ENCODE results near the gene NAIF1.

DNA sequence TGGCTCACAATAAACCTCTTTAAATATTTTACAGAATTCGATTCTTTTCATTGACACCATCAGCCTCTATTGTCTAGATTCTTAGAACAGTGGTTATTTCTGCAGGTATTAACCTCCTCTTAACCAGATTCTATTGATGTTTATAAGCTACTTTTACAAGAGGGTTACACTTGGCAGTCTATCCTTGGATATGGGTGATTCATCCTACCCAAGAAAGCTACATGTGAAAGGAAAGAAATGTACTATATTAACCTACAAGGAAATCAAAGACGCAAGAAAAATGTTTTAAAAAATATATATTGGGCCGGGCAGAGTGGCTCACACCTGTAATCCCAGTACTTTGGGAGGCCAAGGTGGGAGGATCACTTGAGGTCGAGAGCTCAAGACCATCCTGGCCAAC lies 17.6 kb upstream of the NAIF1 start:
- TF ChIP-seq, protein P1, sequence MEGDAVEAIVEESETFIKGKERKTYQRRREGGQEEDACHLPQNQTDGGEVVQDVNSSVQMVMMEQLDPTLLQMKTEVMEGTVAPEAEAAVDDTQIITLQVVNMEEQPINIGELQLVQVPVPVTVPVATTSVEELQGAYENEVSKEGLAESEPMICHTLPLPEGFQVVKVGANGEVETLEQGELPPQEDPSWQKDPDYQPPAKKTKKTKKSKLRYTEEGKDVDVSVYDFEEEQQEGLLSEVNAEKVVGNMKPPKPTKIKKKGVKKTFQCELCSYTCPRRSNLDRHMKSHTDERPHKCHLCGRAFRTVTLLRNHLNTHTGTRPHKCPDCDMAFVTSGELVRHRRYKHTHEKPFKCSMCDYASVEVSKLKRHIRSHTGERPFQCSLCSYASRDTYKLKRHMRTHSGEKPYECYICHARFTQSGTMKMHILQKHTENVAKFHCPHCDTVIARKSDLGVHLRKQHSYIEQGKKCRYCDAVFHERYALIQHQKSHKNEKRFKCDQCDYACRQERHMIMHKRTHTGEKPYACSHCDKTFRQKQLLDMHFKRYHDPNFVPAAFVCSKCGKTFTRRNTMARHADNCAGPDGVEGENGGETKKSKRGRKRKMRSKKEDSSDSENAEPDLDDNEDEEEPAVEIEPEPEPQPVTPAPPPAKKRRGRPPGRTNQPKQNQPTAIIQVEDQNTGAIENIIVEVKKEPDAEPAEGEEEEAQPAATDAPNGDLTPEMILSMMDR (IDR thresholded peaks at IDR 0.05; ENCODE audit: low read length) = no peak
- TF ChIP-seq EZH2 (IDR thresholded peaks at IDR 0.05; ENCODE audit: borderline replicate concordance, low read length) = no peak
